DOHH2 (cell line): ENCODE data around the gene CADPS.
A peak's percentile ranks its signal among the peaks of the same experiment; 100 is the strongest.

Source experiments
- H3F3A ChIP-seq: fragments of 200-600 bp; sonication (generic), shearing (Covaris generic); 2 replicates; pipeline ENCODE4 v1.6.0; 2016; ENCODE audit warnings: antibody characterized with exemption, mild to moderate bottlenecking; ENCODE audit not compliant: control insufficient read depth, insufficient read depth
- H3K27ac ChIP-seq: fragments of 200-600 bp; sonication (generic); 2 replicates; pipeline ENCODE4 v1.5.1; 2014; ENCODE audit warnings: low read depth, mild to moderate bottlenecking, low read length, moderate library complexity
- H3K27me3 ChIP-seq: fragments of 200-600 bp; sonication (generic); 2 replicates; pipeline ENCODE4 v1.6.1; 2014; ENCODE audit warnings: mild to moderate bottlenecking, low read length, mixed read lengths; ENCODE audit not compliant: control insufficient read depth
- H3K36me3 ChIP-seq: fragments of 200-600 bp; sonication (generic); 2 replicates; pipeline ENCODE4 v1.6.1; 2014; ENCODE audit warnings: mild to moderate bottlenecking, low read length, moderate library complexity, mixed read lengths; ENCODE audit not compliant: control insufficient read depth
- H3K4me1 ChIP-seq: fragments of 200-600 bp; sonication (generic); 2 replicates; pipeline ENCODE4 v1.6.1; 2014; ENCODE audit warnings: mild to moderate bottlenecking, low read length, mixed read lengths; ENCODE audit not compliant: control insufficient read depth
- H3K4me2 ChIP-seq: fragments of 200-600 bp; sonication (generic); 2 replicates; pipeline ENCODE4 v1.6.0; 2014; ENCODE audit warnings: mild to moderate bottlenecking, low read length, moderate library complexity
- H3K4me3 ChIP-seq: fragments of 200-600 bp; sonication (generic); 2 replicates; pipeline ENCODE4 v1.5.1; 2014; ENCODE audit warnings: mild to moderate bottlenecking, low read length, mixed read lengths
- H3K79me2 ChIP-seq: fragments of 200-600 bp; sonication (generic); 2 replicates; pipeline ENCODE4 v1.6.1; 2014; ENCODE audit warnings: mild to moderate bottlenecking, low read length, mixed read lengths; ENCODE audit not compliant: control insufficient read depth
- H3K9me2 ChIP-seq: fragments of 200-600 bp; sonication (generic); replicated peaks from 2 replicates; pipeline ENCODE4 v1.6.1; 2014; ENCODE audit warnings: mild to moderate bottlenecking, low read length, mixed read lengths; ENCODE audit not compliant: control insufficient read depth
- H3K9me3 ChIP-seq: fragments of 200-600 bp; sonication (generic); 2 replicates; pipeline ENCODE4 v1.6.1; 2014; ENCODE audit warnings: antibody characterized with exemption, low read length, mixed read lengths; ENCODE audit not compliant: control insufficient read depth, insufficient read depth
- H4K20me1 ChIP-seq: fragments of 200-600 bp; sonication (generic); 2 replicates; pipeline ENCODE4 v1.6.0; 2014; ENCODE audit warnings: low read depth, mild to moderate bottlenecking, antibody characterized with exemption, low read length, moderate library complexity; ENCODE audit not compliant: control insufficient read depth, insufficient read depth
- CTCF ChIP-seq: fragments of 200-600 bp; sonication (generic); IDR thresholded peaks from one replicate; pipeline ENCODE4 v1.5.1; 2014; ENCODE audit warnings: antibody characterized with exemption, mild to moderate bottlenecking, low read depth, low read length; ENCODE audit not compliant: poor library complexity, severe bottlenecking
- EZH2phosphoT487 ChIP-seq: fragments of 200-600 bp; sonication (generic); IDR thresholded peaks from 2 replicates; pipeline ENCODE4 v1.6.1; 2017; ENCODE audit warnings: borderline replicate concordance, mild to moderate bottlenecking, antibody characterized with exemption, low read length, moderate library complexity, mixed read lengths

The CADPS gene

GRCh38 chr3:62723914-62724217 is 151.3 kb downstream of the CADPS start:
- peaks cover 43% of the 10 kb centered on the region for H3F3A ChIP-seq
- no peaks in the 10 kb centered on the region for H3K9me3 ChIP-seq
- no peaks in the 10 kb centered on the region for H3K27me3 ChIP-seq
- peaks cover 9% of the 10 kb centered on the region; the same call in 1 of the 2 replicates for H3K36me3 ChIP-seq
- H3K4me3 ChIP-seq = peak overlapping the region; percentile 72
- no peak for TF ChIP-seq CTCF
- TF ChIP-seq EZH2phosphoT487 = no peak
- peak overlapping the region; percentile 88 for H3K27ac ChIP-seq
- peaks cover 97% of the 10 kb centered on the region for H3K4me1 ChIP-seq
- no peaks in the 10 kb centered on the region for H4K20me1 ChIP-seq
- peak overlapping the region; percentile 84 for H3K4me2 ChIP-seq
- no peaks in the 10 kb centered on the region for H3K9me2 ChIP-seq
- H3K79me2 ChIP-seq = peaks cover 19% of the 10 kb centered on the region

GRCh38 chr3:62723166-62723913 is 151.9 kb downstream of the CADPS start:
- Histone ChIP-seq H3K27ac (peak overlapping the region; percentile 88), H3K4me3 (peak overlapping the region; percentile 72), H3K79me2 (peaks cover 19% of the 10 kb centered on the region), H3K36me3 (peaks cover 9% of the 10 kb centered on the region; the same call in 1 of the 2 replicates), H4K20me1 (no peaks in the 10 kb centered on the region), H3K9me2 (no peaks in the 10 kb centered on the region), H3K4me1 (peaks cover 92% of the 10 kb centered on the region), H3K4me2 (peak overlapping the region; percentile 84), H3F3A (peaks cover 41% of the 10 kb centered on the region), H3K27me3 (no peaks in the 10 kb centered on the region), H3K9me3 (no peaks in the 10 kb centered on the region)
- no peak for TF ChIP-seq EZH2phosphoT487
- TF ChIP-seq CTCF = no peak

GRCh38 chr3:62722344-62722743 is 152.9 kb downstream of the CADPS start:
- H3K27me3 ChIP-seq = no peaks in the 10 kb centered on the region
- no peaks in the 10 kb centered on the region for H3K9me2 ChIP-seq
- peak overlapping the region; percentile 88 for H3K27ac ChIP-seq
- peaks cover 35% of the 10 kb centered on the region for H3F3A ChIP-seq
- peaks cover 85% of the 10 kb centered on the region for H3K4me1 ChIP-seq
- peak overlapping the region; percentile 72 for H3K4me3 ChIP-seq
- H3K9me3 ChIP-seq = no peaks in the 10 kb centered on the region
- H3K79me2 ChIP-seq = peaks cover 19% of the 10 kb centered on the region
- no peaks in the 10 kb centered on the region for H4K20me1 ChIP-seq
- H3K4me2 ChIP-seq = peak overlapping the region; percentile 84
- TF ChIP-seq EZH2phosphoT487 = no peak
- TF ChIP-seq CTCF = no peak
- H3K36me3 ChIP-seq = peaks cover 9% of the 10 kb centered on the region; the same call in 1 of the 2 replicates
